Lower lobe of right lung (tissue), 2 donors: Measurements from ENCODE around the gene NFILZ. TPM values are rescaled to one million over a fixed set of nuclear protein-coding genes. Genes with fewer than 3 reads are reported as not detected.

Experiments used
- ATAC-seq, 2 donors: fragments of 200-7000 bp; cut with Tn5 transposase; one replicate each; pipeline ENCODE4 v1.9.1; 2020 to 2022; ENCODE audit warnings: mild to moderate bottlenecking in 2 of 2, moderate library complexity in 2 of 2
- DNase-seq: peaks from one replicate; pipeline ENCODE4 v3.0.0-alpha.2; 2020
- H3K27ac ChIP-seq: fragments of 200-600 bp; one replicate; pipeline ENCODE4 v1.8.0; 2022
- H3K27me3 ChIP-seq: fragments of 200-600 bp; one replicate; pipeline ENCODE4 v1.8.0; 2022; ENCODE audit warnings: low read depth
- H3K36me3 ChIP-seq: fragments of 200-600 bp; one replicate; pipeline ENCODE4 v1.8.0; 2022; ENCODE audit warnings: mild to moderate bottlenecking
- H3K4me1 ChIP-seq: fragments of 200-600 bp; one replicate; pipeline ENCODE4 v1.8.0; 2022
- H3K4me3 ChIP-seq: fragments of 200-600 bp; one replicate; pipeline ENCODE4 v1.8.0; 2022; ENCODE audit warnings: mild to moderate bottlenecking
- H3K9me3 ChIP-seq: fragments of 200-600 bp; one replicate; pipeline ENCODE4 v1.8.0; 2022
- CTCF ChIP-seq: fragments of 200-600 bp; IDR thresholded peaks from one replicate; pipeline ENCODE4 v1.8.0; 2022; ENCODE audit warnings: antibody characterized with exemption, mild to moderate bottlenecking
- intact Hi-C: fragments of 100-400 bp; cut with DNase I; formaldehyde crosslinking; loops from one replicate; pipeline ENCODE4 v1.11.0; 2022
- total RNA-seq: library from RNA; stranded (reverse); fragmentation: NEBNext Ultra II Directional; extraction: Animal tissue kit (Norgen Biotek cat#: 25700); gene quantifications from one replicate; pipeline ENCODE4 v1.2.1, GENCODE V29; 2021
- donor health status: DM: no; HTN: yes; CAD: no; lungs with severe emphysema.

The NFILZ gene
- total RNA-seq, 1 donor from 2014 or later = not detected

GRCh38 chr19:8675066-8675465, 44.6 kb downstream of the NFILZ start:
- H3K27me3 ChIP-seq = no peaks in the 10 kb centered on the region
- H3K27ac ChIP-seq = no peak overlapping the region
- ATAC-seq (no peak), DNase-seq (no peak)
- no peaks in the 10 kb centered on the region for H3K9me3 ChIP-seq
- H3K36me3 ChIP-seq = no peaks in the 10 kb centered on the region
- peaks cover 11% of the 10 kb centered on the region for H3K4me1 ChIP-seq
- intact Hi-C loops = no loop called here
- no peak for TF ChIP-seq CTCF
- no peak overlapping the region for H3K4me3 ChIP-seq

- no peak for TF ChIP-seq CTCF
- intact Hi-C loops = no loop called here
These were observed 47.9 kb downstream of the NFILZ start for GRCh38 chr19:8678244-8678807.

More at GRCh38 chr19:8678244-8678807, 47.9 kb downstream of the NFILZ start:
- H3K9me3 ChIP-seq = no peaks in the 10 kb centered on the region
- no peak for ATAC-seq
- H3K27ac ChIP-seq = no peak overlapping the region
- H3K27me3 ChIP-seq = no peaks in the 10 kb centered on the region
- H3K4me3 ChIP-seq = no peak overlapping the region
- H3K4me1 ChIP-seq = no peaks in the 10 kb centered on the region
- DNase-seq = no peak
- H3K36me3 ChIP-seq = no peaks in the 10 kb centered on the region

Other genes starting within 250 kb of the NFILZ start
- 101 TPM for gene RAB11B, start 240.3 kb upstream of the NFILZ start, total RNA-seq
- gene MARCHF2, start 217.3 kb upstream of the NFILZ start, total RNA-seq = 60.1 TPM
- gene HNRNPM, start 185.7 kb upstream of the NFILZ start, total RNA-seq = 152 TPM
- gene PRAM1, start 128.0 kb upstream of the NFILZ start, total RNA-seq = 52.2 TPM
- gene ZNF414, start 116.5 kb upstream of the NFILZ start, total RNA-seq = 21.6 TPM
- gene MYO1F, start 53.2 kb upstream of the NFILZ start, total RNA-seq = 162 TPM
- 22.4 TPM for gene ADAMTS10, start 19.9 kb upstream of the NFILZ start, total RNA-seq
- gene ACTL9, start 68.2 kb downstream of the NFILZ start, total RNA-seq = not detected
- gene OR2Z1, start 91.0 kb downstream of the NFILZ start, total RNA-seq = not detected
- gene ZNF558, start 201.7 kb downstream of the NFILZ start, total RNA-seq = 23.1 TPM
- gene MBD3L1, start 201.7 kb downstream of the NFILZ start, total RNA-seq = not detected